Neural cell (in vitro differentiated cells): ENCODE results near the gene ALAS1. TPM values are rescaled to one million over a fixed set of nuclear protein-coding genes. Genes with fewer than 3 reads are reported as not detected.

Experiments
- H2AFZ ChIP-seq: fragments of 200-600, 300-800 bp; sonication (generic), shearing (Covaris generic); 2 replicates; pipeline ENCODE4 v1.6.0; 2014; ENCODE audit warnings: low read depth, mild to moderate bottlenecking, antibody characterized with exemption, low read length, moderate library complexity
- H3F3A ChIP-seq: fragments of 200-600 bp; shearing (Covaris generic); 2 replicates; pipeline ENCODE4 v1.6.1; 2016; ENCODE audit warnings: mild to moderate bottlenecking, moderate library complexity, mixed read lengths, antibody characterized with exemption, low read length; ENCODE audit not compliant: insufficient read depth, poor library complexity, severe bottlenecking
- H3K27ac ChIP-seq: fragments of 200-600, 300-800 bp; sonication (generic), shearing (Covaris generic); 2 replicates; pipeline ENCODE4 v1.5.1; 2014; ENCODE audit warnings: mild to moderate bottlenecking, low read length, moderate library complexity
- H3K27me3 ChIP-seq: fragments of 300-800, 200-600 bp; sonication (generic), shearing (Covaris generic); 2 replicates; pipeline ENCODE4 v1.6.0; 2014; ENCODE audit warnings: mild to moderate bottlenecking, low read depth, low read length, moderate library complexity; ENCODE audit not compliant: insufficient read depth
- H3K36me3 ChIP-seq: fragments of 300-800, 200-600 bp; sonication (generic), shearing (Covaris generic); 2 replicates; pipeline ENCODE4 v1.5.1; 2014; ENCODE audit warnings: mild to moderate bottlenecking, antibody characterized with exemption, low read length, moderate library complexity; ENCODE audit not compliant: insufficient read depth
- H3K4me2 ChIP-seq: fragments of 300-800, 200-600 bp; sonication (generic), shearing (Covaris generic); 2 replicates; pipeline ENCODE4 v1.6.0; 2014; ENCODE audit warnings: mild to moderate bottlenecking, low read length
- H3K4me3 ChIP-seq: fragments of 300-800, 200-600 bp; sonication (generic), shearing (Covaris generic); 2 replicates; pipeline ENCODE4 v1.5.1; 2014; ENCODE audit warnings: mild to moderate bottlenecking, low read length, moderate library complexity
- H3K79me2 ChIP-seq: fragments of 200-600 bp; shearing (Covaris generic); replicated peaks from 2 replicates; pipeline ENCODE4 v1.6.0; 2014; ENCODE audit warnings: mild to moderate bottlenecking, low read length, moderate library complexity; ENCODE audit not compliant: insufficient read depth
- H3K9ac ChIP-seq: fragments of 300-800, 200-600 bp; sonication (generic), shearing (Covaris generic); 2 replicates; pipeline ENCODE4 v1.6.1; 2016; ENCODE audit warnings: mild to moderate bottlenecking, low read length, mixed read lengths
- H3K9me2 ChIP-seq: fragments of 200-600 bp; shearing (Covaris generic); 2 replicates; pipeline ENCODE4 v1.6.1; 2016; ENCODE audit warnings: mild to moderate bottlenecking, low read length, mixed read lengths; ENCODE audit not compliant: insufficient read depth
- H3K9me3 ChIP-seq: fragments of 200-600, 300-800 bp; sonication (generic), shearing (Covaris generic); 2 replicates; pipeline ENCODE4 v1.6.1; 2016; ENCODE audit warnings: mild to moderate bottlenecking, mixed run types, low read length, moderate library complexity, mixed read lengths
- H4K20me1 ChIP-seq: fragments of 200-600 bp; shearing (Covaris generic); 2 replicates; pipeline ENCODE4 v1.6.1; 2016; ENCODE audit warnings: mild to moderate bottlenecking, mixed run types; ENCODE audit not compliant: insufficient read depth
- CTCF ChIP-seq: fragments of 450-650 bp; IDR thresholded peaks from 2 replicates; pipeline ENCODE4 v1.5.1; 2014; ENCODE audit warnings: antibody characterized with exemption, mild to moderate bottlenecking, moderate library complexity; ENCODE audit not compliant: poor library complexity, severe bottlenecking
- EP300 ChIP-seq: fragments of 450-650 bp; conservative IDR thresholded peaks from 2 replicates; pipeline ENCODE4 v1.6.1; 2014; ENCODE audit warnings: antibody characterized with exemption, mild to moderate bottlenecking, moderate library complexity; ENCODE audit not compliant: poor library complexity, severe bottlenecking
- EZH2 ChIP-seq: fragments of 200-600, 300-800 bp; shearing (Covaris generic), sonication (generic); IDR thresholded peaks from 2 replicates; pipeline ENCODE4 v1.6.1; 2014; ENCODE audit warnings: antibody characterized with exemption, low read length, borderline replicate concordance, mild to moderate bottlenecking; ENCODE audit not compliant: insufficient read depth, poor library complexity, severe bottlenecking
- MXI1 ChIP-seq: fragments of 450-650 bp; conservative IDR thresholded peaks from 2 replicates; pipeline ENCODE4 v1.6.1; 2014; ENCODE audit warnings: antibody characterized with exemption, mild to moderate bottlenecking; ENCODE audit not compliant: poor library complexity, severe bottlenecking
- POLR2AphosphoS5 ChIP-seq: IDR thresholded peaks from 2 replicates; pipeline ENCODE4 v1.6.1; 2012
- RAD21 ChIP-seq: fragments of 450-650 bp; conservative IDR thresholded peaks from 2 replicates; pipeline ENCODE4 v1.6.1; 2014; ENCODE audit warnings: antibody characterized with exemption, mild to moderate bottlenecking, moderate library complexity
- REST ChIP-seq: IDR thresholded peaks from 2 replicates; pipeline ENCODE4 v1.6.1; 2012; ENCODE audit warnings: borderline replicate concordance
- SMC3 ChIP-seq: fragments of 450-650 bp; conservative IDR thresholded peaks from 2 replicates; pipeline ENCODE4 v1.6.1; 2014; ENCODE audit warnings: antibody characterized with exemption, mild to moderate bottlenecking, moderate library complexity; ENCODE audit not compliant: poor library complexity
- TAF1 ChIP-seq: IDR thresholded peaks from 2 replicates; pipeline ENCODE4 v1.6.1; 2012; ENCODE audit warnings: low read depth
- polyA minus RNA-seq: library from RNA; depleted of rRNA, polyadenylated mRNA; stranded (reverse); fragments of >200 nt; gene quantifications from 2 replicates; pipeline ENCODE4 v1.2.3, GENCODE V29; 2014
- polyA plus RNA-seq: library from polyadenylated mRNA; depleted of rRNA; stranded (reverse); fragments of >200 nt; gene quantifications from 2 replicates; pipeline ENCODE4 v1.2.3, GENCODE V29; 2014

ALAS1 gene
- polyA plus RNA-seq (66.0 and 66.7 TPM in 2 replicates), polyA minus RNA-seq (64.7 and 72.1 TPM in 2 replicates)

- Histone ChIP-seq H3K79me2 (peaks cover 15% of the 10 kb centered on the region), H3K27me3 (no peaks in the 10 kb centered on the region), H2AFZ (peak within 1 kb of the TSS; percentile 96), H3K9me3 (no peaks in the 10 kb centered on the region), H3F3A (no peaks in the 10 kb centered on the region), H4K20me1 (no peaks in the 10 kb centered on the region), H3K36me3 (no peaks in the 10 kb centered on the region), H3K9me2 (no peaks in the 10 kb centered on the region), H3K27ac (peak within 1 kb of the TSS; percentile 69), H3K4me3 (peak within 1 kb of the TSS; percentile 89), H3K9ac (peak within 1 kb of the TSS; percentile 89), H3K4me2 (peak within 1 kb of the TSS; percentile 89)
- TF ChIP-seq RAD21 (peak; percentile 53), POLR2AphosphoS5 (peak; percentile 85), EZH2 (no peak), REST (no peak), TAF1 (peak; percentile 53), EP300 (peak; percentile 37), CTCF (peak; percentile 65), SMC3 (peak; percentile 49), MXI1 (peak; percentile 53)
These were observed at the start of gene ALAS1 for GRCh38 chr3:52197842-52198625. TSS of gene ALAS1 (plus strand) at chr3:52198160. CDS start at chr3:52199242, 1,082 bp downstream.

DNA sequence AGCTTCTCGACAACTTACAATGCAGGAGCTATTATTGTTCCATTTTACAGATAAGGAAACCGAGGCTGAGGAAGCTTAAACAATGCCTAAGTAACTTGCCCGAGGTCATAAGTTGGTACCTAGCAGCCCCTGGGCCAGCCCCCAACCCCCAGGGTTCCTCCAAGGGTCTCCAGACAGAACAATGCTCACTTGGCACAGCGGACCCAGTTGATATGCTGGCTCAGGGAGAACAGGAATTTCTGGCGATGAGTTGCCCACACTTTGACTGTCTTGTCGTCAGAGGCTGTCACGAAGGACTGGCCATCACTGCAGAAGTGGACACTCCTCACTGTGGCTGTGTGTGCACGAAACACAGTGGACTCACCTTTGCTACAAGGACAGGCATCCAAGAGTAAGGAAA lies 48.9 kb upstream of the ALAS1 start:
- Histone ChIP-seq H3K9ac (no peak overlapping the region), H3K79me2 (no peaks in the 10 kb centered on the region)
- TF ChIP-seq RAD21 (no peak), CTCF (no peak)

More for the DNA sequence above, 48.9 kb upstream of the ALAS1 start:
- Histone ChIP-seq H3K36me3 (no peaks in the 10 kb centered on the region), H3K4me3 (no peak overlapping the region), H4K20me1 (no peaks in the 10 kb centered on the region), H3K27me3 (no peaks in the 10 kb centered on the region), H3K9me2 (no peaks in the 10 kb centered on the region), H2AFZ (no peak overlapping the region), H3K9me3 (no peaks in the 10 kb centered on the region), H3K4me2 (no peak overlapping the region), H3F3A (no peaks in the 10 kb centered on the region), H3K27ac (no peak overlapping the region)
